H54 (cell line): ENCODE measurements around the gene PJA1.

Experiments
- DNase-seq: peaks from one replicate; pipeline ENCODE4 v3.0.0; 2011; ENCODE audit warnings: low spot score, mixed read lengths; ENCODE audit not compliant: insufficient read length
- FAIRE-seq: peaks from 3 replicates; lab custom pipeline; 2011; peaks lifted over from hg19 to GRCh38; lab: Jason Lieb, UNC
- POLR2A ChIP-seq: IDR thresholded peaks from 2 replicates; pipeline ENCODE4 v1.6.1; 2011; ENCODE audit warnings: low read depth, mild to moderate bottlenecking, low read length

PJA1 gene

GRCh38 chrX:69142788-69143469 is 22.3 kb downstream of the PJA1 start:
- no peak for DNase-seq
- TF ChIP-seq POLR2A: no peak
- no peak for FAIRE-seq

GRCh38 chrX:69140837-69141236 is 24.4 kb downstream of the PJA1 start:
- DNase-seq (no peak), FAIRE-seq (no peak)
- no peak for TF ChIP-seq POLR2A

- FAIRE-seq (no peak), DNase-seq (no peak)
- no peak for TF ChIP-seq POLR2A
Measured at GRCh38 chrX:69139516-69139915, 25.7 kb downstream of the PJA1 start.

- no peak for DNase-seq
- TF ChIP-seq POLR2A: no peak
- FAIRE-seq: no peak
Measured at GRCh38 chrX:69138512-69138911, 26.7 kb downstream of the PJA1 start.

GRCh38 chrX:69138118-69138390 is 27.2 kb downstream of the PJA1 start:
- TF ChIP-seq POLR2A: no peak
- FAIRE-seq: no peak
- DNase-seq: no peak

- DNase-seq: no peak
- TF ChIP-seq POLR2A: no peak
Measured at GRCh38 chrX:69137371-69138117, 27.7 kb downstream of the PJA1 start.

GRCh38 chrX:69136546-69137331 is 28.5 kb downstream of the PJA1 start:
- DNase-seq: no peak
- no peak for FAIRE-seq
- no peak for TF ChIP-seq POLR2A

More at GRCh38 chrX:69137371-69138117, 27.7 kb downstream of the PJA1 start:
- no peak for FAIRE-seq

- FAIRE-seq (no peak), DNase-seq (peak; percentile 59)
- no peak for TF ChIP-seq POLR2A
Measured at GRCh38 chrX:69133921-69134542, 31.2 kb downstream of the PJA1 start.

- no peak for TF ChIP-seq POLR2A
- FAIRE-seq (no peak), DNase-seq (no peak)
Measured at GRCh38 chrX:69131886-69132285, 33.4 kb downstream of the PJA1 start.

GRCh38 chrX:69130439-69130838 is 34.8 kb downstream of the PJA1 start:
- FAIRE-seq (no peak), DNase-seq (no peak)
- TF ChIP-seq POLR2A: no peak

- no peak for FAIRE-seq
Measured at GRCh38 chrX:69128588-69128987, 36.7 kb downstream of the PJA1 start.

GRCh38 chrX:69127466-69127865 is 37.8 kb downstream of the PJA1 start:
- DNase-seq: no peak
- TF ChIP-seq POLR2A: no peak
- FAIRE-seq: no peak

More at GRCh38 chrX:69128588-69128987, 36.7 kb downstream of the PJA1 start:
- no peak for DNase-seq
- no peak for TF ChIP-seq POLR2A

- no peak for TF ChIP-seq POLR2A
- FAIRE-seq (no peak), DNase-seq (no peak)
Measured at GRCh38 chrX:69126642-69127041, 38.6 kb downstream of the PJA1 start.

GRCh38 chrX:69125094-69125493 is 40.2 kb downstream of the PJA1 start:
- DNase-seq (no peak), FAIRE-seq (no peak)
- no peak for TF ChIP-seq POLR2A
